Measurements from ENCODE around the gene TRABD2A.
"Not testable (repeated sequence)": the region's sequence is repeated elsewhere in the genome, so short reads cannot be mapped to it uniquely, and the experiment has no call there.

TRABD2A gene, protein sequence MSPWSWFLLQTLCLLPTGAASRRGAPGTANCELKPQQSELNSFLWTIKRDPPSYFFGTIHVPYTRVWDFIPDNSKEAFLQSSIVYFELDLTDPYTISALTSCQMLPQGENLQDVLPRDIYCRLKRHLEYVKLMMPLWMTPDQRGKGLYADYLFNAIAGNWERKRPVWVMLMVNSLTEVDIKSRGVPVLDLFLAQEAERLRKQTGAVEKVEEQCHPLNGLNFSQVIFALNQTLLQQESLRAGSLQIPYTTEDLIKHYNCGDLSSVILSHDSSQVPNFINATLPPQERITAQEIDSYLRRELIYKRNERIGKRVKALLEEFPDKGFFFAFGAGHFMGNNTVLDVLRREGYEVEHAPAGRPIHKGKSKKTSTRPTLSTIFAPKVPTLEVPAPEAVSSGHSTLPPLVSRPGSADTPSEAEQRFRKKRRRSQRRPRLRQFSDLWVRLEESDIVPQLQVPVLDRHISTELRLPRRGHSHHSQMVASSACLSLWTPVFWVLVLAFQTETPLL

GRCh38 chr2:84880645-84881521, at the start of gene TRABD2A:
Gene TRABD2A (minus strand): TSS chr2:84881084. CDS start chr2:84881039, 45 bp downstream.
- in situ Hi-C loops (cut with MboI; ENCODE audit: low sequenced_read_pairs) = no loop called here

DNA sequence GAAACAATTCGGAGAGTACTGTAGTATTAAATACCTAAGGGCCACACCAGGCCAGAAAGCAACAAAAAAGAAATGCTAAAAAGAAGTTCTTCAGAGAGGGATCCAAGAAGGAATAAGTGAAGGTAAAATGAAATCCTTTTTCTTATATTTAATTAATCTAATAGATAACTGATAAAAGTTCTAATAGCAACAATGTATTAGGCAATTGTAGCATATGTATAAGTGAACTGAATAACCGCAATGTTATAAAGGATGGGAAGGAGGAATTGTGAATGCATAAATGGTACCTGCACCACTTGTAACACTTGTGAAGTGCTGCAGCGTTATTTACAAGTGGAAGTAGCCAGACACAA, 46.4 kb upstream of the TRABD2A start:
- in situ Hi-C loops (cut with MboI; ENCODE audit: low sequenced_read_pairs) = no loop called here

- in situ Hi-C loops (cut with MboI; ENCODE audit: low sequenced_read_pairs) = no loop called here
Measured at GRCh38 chr2:84925724-84926376, 45.0 kb upstream of the TRABD2A start.

DNA sequence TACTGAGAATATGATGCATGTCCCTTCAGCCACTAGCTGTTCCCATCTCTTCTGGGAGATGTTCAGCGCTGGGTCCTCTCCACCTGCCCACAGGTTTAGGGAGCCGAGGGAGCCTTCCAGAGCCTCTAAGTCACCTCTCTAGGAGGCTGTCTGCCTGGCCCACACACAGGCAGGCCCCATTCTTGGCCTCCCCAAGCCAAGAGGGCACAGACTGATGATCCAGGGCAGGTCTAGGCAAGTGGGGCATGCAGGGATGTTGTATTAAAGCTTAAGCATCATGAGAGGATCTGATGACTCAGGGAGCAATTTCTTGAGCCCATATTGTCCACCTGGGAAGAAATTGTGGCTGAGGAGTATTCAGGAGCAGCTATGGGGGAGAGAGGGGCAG, 44.4 kb upstream of the TRABD2A start:
- in situ Hi-C loops (cut with MboI; ENCODE audit: low sequenced_read_pairs) = no loop called here

GRCh38 chr2:84924173-84925106, 43.6 kb upstream of the TRABD2A start:
- in situ Hi-C loops (cut with MboI; ENCODE audit: low sequenced_read_pairs) = no loop called here

GRCh38 chr2:84923009-84923408, 42.1 kb upstream of the TRABD2A start:
- in situ Hi-C loops (cut with MboI; ENCODE audit: low sequenced_read_pairs) = no loop called here

DNA sequence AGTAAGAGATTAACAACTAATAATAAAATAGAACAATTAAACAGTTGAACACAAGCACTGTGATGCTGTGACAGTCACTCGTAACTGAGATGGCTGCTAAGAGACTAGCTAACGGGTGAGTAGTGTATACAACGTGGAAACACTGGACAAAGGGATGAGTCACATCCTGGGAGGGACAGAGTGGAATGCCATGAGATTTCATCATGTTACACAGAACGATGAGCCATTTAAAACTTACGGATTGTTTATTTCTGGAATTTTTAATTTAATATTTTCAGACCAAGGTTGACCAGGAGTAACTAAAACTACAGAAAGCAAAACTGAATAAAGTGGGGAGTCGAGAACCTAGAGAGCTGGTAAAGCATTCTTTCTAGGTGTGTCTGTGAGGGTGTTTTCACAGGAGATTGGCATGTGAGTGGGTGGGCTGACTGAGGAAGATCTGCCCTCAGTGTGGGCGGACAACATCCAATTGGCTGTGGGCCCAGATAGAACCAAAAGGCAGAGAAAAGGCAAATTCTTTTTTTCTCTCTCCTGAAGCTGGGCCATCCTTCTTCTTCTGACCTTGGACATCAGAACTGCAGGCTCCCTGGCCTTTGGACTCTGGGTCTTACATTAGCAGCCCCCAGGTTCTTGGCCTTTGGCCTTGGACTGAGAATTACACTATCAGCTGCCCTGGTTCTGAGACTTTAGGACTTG, 39.1 kb upstream of the TRABD2A start:
- in situ Hi-C loops (cut with MboI; ENCODE audit: low sequenced_read_pairs) = no loop called here

DNA sequence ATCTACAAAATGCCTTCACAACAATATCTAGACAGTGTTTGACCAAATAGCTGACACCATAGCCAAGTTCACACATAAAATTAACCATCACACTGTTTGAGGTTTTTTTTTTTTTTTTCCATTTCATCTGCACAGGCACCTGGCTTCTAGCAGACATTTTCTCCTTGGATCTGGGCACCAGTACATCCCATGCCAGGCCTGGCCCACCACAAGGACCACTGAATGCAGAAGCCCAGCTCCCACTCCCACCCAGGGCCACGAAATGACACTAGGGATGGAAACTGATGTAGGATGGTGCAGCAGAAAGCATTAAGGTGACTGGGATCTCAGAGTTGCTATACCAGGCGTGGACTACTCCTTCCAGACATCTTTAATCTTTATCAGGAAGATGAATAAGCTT, 37.5 kb upstream of the TRABD2A start:
- in situ Hi-C loops (cut with MboI; ENCODE audit: low sequenced_read_pairs) = no loop called here

DNA sequence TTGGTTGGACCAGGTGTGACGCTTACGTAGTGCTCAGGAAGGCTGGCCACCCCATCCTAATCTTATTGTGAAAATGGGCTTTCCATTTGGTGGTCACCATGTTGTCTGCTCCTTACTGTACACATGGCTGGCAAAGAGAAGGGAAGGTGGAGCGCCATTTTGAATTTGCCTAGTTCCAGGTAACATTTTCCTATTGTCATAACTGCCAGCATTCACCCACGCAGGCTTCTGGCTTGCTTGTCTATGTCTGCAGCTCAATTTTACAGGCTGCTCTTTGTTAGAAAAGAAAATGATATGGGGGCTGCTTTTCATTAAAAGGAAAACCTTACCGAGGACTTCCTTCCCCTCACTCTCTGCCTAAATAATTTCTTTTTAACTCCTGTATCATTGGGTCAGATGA, 36.9 kb upstream of the TRABD2A start:
- in situ Hi-C loops (cut with MboI; ENCODE audit: low sequenced_read_pairs) = not testable (repeated sequence)

- in situ Hi-C loops (cut with MboI; ENCODE audit: low sequenced_read_pairs) = not testable (repeated sequence)
Measured at GRCh38 chr2:84915675-84916074, 34.8 kb upstream of the TRABD2A start.

DNA sequence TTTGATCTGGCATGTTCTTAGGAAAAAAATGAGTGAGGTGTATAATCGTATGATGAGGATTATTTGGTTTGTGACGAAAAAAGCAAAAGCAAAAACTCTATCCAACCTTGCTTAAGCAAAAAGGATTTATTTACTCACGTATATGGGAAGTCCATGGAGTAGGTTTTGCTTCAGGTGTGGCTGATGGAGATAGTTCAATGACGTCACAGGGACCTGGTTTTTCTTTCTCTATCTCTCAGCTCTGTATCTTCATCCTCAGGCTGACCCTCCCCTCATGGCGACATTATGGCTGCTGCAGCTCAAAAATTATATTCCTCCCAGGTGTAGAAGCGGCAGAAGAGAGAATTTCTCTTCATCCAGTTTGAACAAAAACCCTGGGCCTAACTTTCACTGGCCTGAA, 33.5 kb upstream of the TRABD2A start:
- in situ Hi-C loops (cut with MboI; ENCODE audit: low sequenced_read_pairs) = no loop called here

DNA sequence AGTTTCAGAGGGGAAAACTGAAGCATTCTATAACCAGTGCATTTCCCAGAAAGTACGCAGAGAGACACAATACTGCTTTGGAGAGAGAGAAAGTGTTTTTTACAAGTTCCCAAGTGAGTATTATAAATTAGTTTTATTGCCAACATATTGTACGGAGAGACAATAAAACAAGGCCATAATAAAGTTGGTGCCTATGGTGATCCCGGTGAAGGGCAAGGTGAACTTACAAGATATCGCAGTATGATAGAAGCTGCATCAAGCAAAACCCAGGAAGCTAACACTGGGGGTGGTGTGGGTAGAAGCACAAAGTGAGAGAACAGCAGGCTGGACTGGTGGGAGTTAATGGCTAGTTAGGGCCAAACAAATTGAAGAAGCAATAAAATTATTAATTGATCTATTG, 32.1 kb upstream of the TRABD2A start:
- in situ Hi-C loops (cut with MboI; ENCODE audit: low sequenced_read_pairs) = no loop called here

GRCh38 chr2:84911135-84911678, 30.3 kb upstream of the TRABD2A start:
- in situ Hi-C loops (cut with MboI; ENCODE audit: low sequenced_read_pairs) = no loop called here

GRCh38 chr2:84908948-84909713, 28.2 kb upstream of the TRABD2A start:
- in situ Hi-C loops (cut with MboI; ENCODE audit: low sequenced_read_pairs) = no loop called here

DNA sequence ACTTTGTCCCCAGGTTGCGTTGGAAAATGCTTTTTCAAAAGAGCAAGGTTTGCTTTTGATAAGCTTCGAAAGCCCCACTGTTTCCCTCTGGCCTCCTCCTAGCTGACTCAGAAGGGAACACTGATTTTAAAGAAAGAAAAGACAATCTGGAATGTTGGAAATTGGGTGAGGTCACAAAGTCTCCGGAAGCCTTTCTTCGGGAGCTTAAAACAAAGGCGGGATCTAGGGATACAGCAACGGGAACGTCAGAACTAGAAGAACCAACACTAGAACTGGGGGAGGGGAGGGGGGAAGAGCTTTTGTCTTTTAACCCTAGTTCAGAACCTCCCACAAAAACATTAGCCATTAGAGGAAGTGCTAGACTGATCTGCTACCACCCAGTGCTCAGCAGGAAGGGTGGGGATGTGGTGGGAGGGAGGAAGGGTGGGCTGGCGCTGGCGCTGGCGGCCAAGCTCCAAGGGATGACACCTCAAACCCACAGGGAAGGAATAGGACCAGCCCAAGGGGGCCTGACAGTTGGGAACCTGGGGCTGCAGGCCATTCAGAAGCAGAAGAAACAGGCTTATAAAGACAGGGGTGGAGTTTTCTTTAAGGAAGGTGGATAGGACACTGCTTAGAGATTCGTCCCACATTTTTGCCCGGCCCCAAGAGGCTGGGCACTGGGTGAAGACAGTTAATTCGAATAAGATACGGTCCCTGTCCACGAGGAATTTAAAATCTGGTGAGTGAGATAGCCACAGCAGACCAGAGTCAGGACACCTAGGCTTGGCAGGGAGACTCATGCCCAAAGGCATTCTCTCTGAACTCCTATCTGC, 26.2 kb upstream of the TRABD2A start:
- in situ Hi-C loops (cut with MboI; ENCODE audit: low sequenced_read_pairs) = no loop called here

DNA sequence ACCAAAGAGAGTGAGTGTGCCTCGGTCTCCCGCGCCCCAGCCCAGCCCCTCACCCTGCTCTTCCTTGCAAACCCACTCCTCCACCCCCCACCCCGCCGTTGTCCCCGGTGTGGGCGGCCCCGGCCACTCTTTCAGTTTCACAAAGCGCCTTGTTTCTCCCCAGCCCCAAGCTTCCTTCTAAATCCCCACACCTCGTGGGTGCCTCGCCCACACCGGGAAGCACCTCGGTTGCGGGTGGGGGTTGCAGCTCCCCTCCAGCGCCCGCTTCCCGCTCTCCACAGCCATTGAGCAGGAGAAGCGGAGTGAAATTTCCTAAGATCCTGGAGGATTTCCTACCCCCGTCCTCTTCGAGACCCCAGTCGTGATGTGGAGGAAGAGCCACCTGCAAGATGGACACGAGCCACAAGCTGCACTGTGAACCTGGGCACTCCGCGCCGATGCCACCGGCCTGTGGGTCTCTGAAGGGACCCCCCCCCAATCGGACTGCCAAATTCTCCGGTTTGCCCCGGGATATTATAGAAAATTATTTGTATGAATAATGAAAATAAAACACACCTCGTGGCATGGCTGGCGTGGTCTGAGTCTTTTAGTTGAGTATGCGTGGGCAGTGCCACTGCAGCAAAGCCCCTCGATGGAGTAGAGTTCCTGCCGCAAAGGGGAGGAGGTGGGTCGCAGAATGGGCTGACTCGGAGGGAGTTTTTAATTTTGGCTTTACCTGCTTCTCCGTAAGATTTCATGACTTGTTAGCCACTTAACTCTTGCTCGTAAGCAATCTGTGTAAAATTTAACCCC, 25.4 kb upstream of the TRABD2A start:
- in situ Hi-C loops (cut with MboI; ENCODE audit: low sequenced_read_pairs) = no loop called here
